Endothelial cell of umbilical vein (primary cell): ENCODE data around the gene MAP4K4. TPM values are rescaled to one million over a fixed set of nuclear protein-coding genes. Genes with fewer than 3 reads are reported as not detected.

Experiments used
- BruUV-seq: library from RNA; stranded (reverse); fragments of 400-500 nt; replicated peaks from 2 replicates; lab custom pipeline; 2021; lab: Mats Ljungman, UMichigan
- CTCF ChIA-PET: fragments of 300-600, 350-600 bp; sonication (Branson Sonifier 250); formaldehyde crosslinking; loops from one replicate; lab custom pipeline; 2021; ENCODE audit warnings: antibody characterized with exemption, inconsistent platforms; lab: Charles Lee
- POLR2A ChIA-PET: fragments of 300-600, 350-600 bp; sonication (Branson Sonifier 250); formaldehyde crosslinking; loops from one replicate; lab custom pipeline; 2021; ENCODE audit warnings: antibody characterized with exemption, inconsistent platforms; lab: Charles Lee
- DNase-seq: peaks from one replicate; pipeline ENCODE4 v3.0.0-alpha.2; 2011; ENCODE audit warnings: low read depth, low spot score
- FAIRE-seq: peaks from 2 replicates; lab custom pipeline; 2011; peaks lifted over from hg19 to GRCh38; lab: Jason Lieb, UNC
- H2AFZ ChIP-seq: 2 replicates; pipeline ENCODE4 v1.6.0; 2012; ENCODE audit warnings: low read depth, low read length, control low read depth, inconsistent platforms
- H3K27ac ChIP-seq: 2 replicates; pipeline ENCODE4 v1.5.1; 2011; ENCODE audit warnings: low read depth, mild to moderate bottlenecking, control low read depth, low read length, moderate library complexity; ENCODE audit not compliant: insufficient read depth
- H3K27me3 ChIP-seq, 2 experiments: 2 replicates each; pipeline versions ENCODE4 v1.6.0 to v1.6.1; 2011; ENCODE audit warnings: low read length in 2 of 2, mixed read lengths in 1 of 2; ENCODE audit not compliant: control insufficient read depth in 2 of 2, insufficient read depth in 2 of 2
- H3K36me3 ChIP-seq, 2 experiments: 2 replicates in 1 of 2; 3 replicates in 1 of 2; pipeline ENCODE4 v1.5.1; 2011; ENCODE audit warnings: low read length in 2 of 2, mild to moderate bottlenecking in 1 of 2, moderate library complexity in 1 of 2; ENCODE audit not compliant: control insufficient read depth in 2 of 2, insufficient read depth in 2 of 2; ENCODE audit errors: extremely low read depth in 1 of 2
- H3K4me1 ChIP-seq: 3 replicates; pipeline ENCODE4 v1.5.1; 2011; ENCODE audit warnings: mild to moderate bottlenecking, low read length; ENCODE audit not compliant: control insufficient read depth, insufficient read depth; ENCODE audit errors: extremely low read depth
- H3K4me2 ChIP-seq: 2 replicates; pipeline ENCODE4 v1.6.1; 2011; ENCODE audit warnings: low read length, control low read depth, mixed read lengths; ENCODE audit not compliant: insufficient read depth
- H3K4me3 ChIP-seq, 3 experiments: fragments of 200-600 bp in 1 of 3; sonication (generic), shearing (Covaris generic) in 1 of 3; replicated peaks in 1 of 3; 2 replicates each; pipeline ENCODE4 v1.5.1; 2011 to 2016; ENCODE audit warnings: control low read depth in 3 of 3, low read length in 3 of 3, mild to moderate bottlenecking in 2 of 3, inconsistent platforms in 1 of 3, low read depth in 1 of 3, moderate library complexity in 1 of 3; ENCODE audit not compliant: insufficient read depth in 1 of 3
- H3K79me2 ChIP-seq: 2 replicates; pipeline ENCODE4 v1.6.0; 2012; ENCODE audit warnings: low read length, inconsistent platforms; ENCODE audit not compliant: control insufficient read depth, insufficient read depth
- H3K9ac ChIP-seq: replicated peaks from 2 replicates; pipeline ENCODE3; 2011; ENCODE audit warnings: low read length, control low read depth; ENCODE audit not compliant: insufficient read depth; ENCODE audit errors: extremely low read depth
- H3K9me1 ChIP-seq: replicated peaks from 3 replicates; pipeline ENCODE4 v1.6.0; 2011; ENCODE audit warnings: mild to moderate bottlenecking, low read length; ENCODE audit not compliant: control insufficient read depth, insufficient read depth; ENCODE audit errors: extremely low read depth
- H3K9me3 ChIP-seq: replicated peaks from 2 replicates; pipeline ENCODE4 v1.5.1; 2012; ENCODE audit warnings: low read length, inconsistent platforms; ENCODE audit not compliant: control insufficient read depth, insufficient read depth
- H4K20me1 ChIP-seq: replicated peaks from 2 replicates; pipeline ENCODE3; 2011; ENCODE audit warnings: mild to moderate bottlenecking, low read length; ENCODE audit not compliant: control insufficient read depth, insufficient read depth; ENCODE audit errors: extremely low read depth
- CTCF ChIP-seq, 2 donors: IDR thresholded peaks; 1 replicate in 1 of 2; 2 replicates in 1 of 2; pipeline ENCODE4 v1.5.1; 2011; ENCODE audit warnings: low read length in 2 of 2, mild to moderate bottlenecking in 2 of 2, moderate library complexity in 2 of 2, control low read depth in 1 of 2, inconsistent platforms in 1 of 2, low read depth in 1 of 2; ENCODE audit not compliant: insufficient read depth in 1 of 2; ENCODE audit errors: extremely low read depth in 1 of 2
- EZH2 ChIP-seq: IDR thresholded peaks from 2 replicates; pipeline ENCODE4 v1.6.1; 2012; ENCODE audit warnings: borderline replicate concordance, low read depth, mild to moderate bottlenecking, moderate library complexity, low read length, inconsistent platforms; ENCODE audit not compliant: severe bottlenecking
- FOS ChIP-seq: IDR thresholded peaks from 2 replicates; pipeline ENCODE4 v1.6.1; 2011; ENCODE audit warnings: mild to moderate bottlenecking, low read length, moderate library complexity, borderline replicate concordance; ENCODE audit not compliant: insufficient read depth
- GATA2 ChIP-seq: IDR thresholded peaks from 2 replicates; pipeline ENCODE4 v1.7.0; 2011; ENCODE audit warnings: low read depth, mild to moderate bottlenecking, moderate library complexity, mixed read lengths, low read length; ENCODE audit not compliant: insufficient read length, insufficient read depth
- JUN ChIP-seq: IDR thresholded peaks from 2 replicates; pipeline ENCODE4 v1.6.1; 2011; ENCODE audit warnings: borderline replicate concordance, low read depth; ENCODE audit not compliant: insufficient read length, insufficient read depth
- MAX ChIP-seq: IDR thresholded peaks from 2 replicates; pipeline ENCODE4 v1.6.1; 2011; ENCODE audit not compliant: insufficient read depth, insufficient read length
- MYC ChIP-seq: IDR thresholded peaks from one replicate; pipeline ENCODE4 v1.6.1; 2011; ENCODE audit warnings: mild to moderate bottlenecking, low read depth, low read length
- POLR2A ChIP-seq: IDR thresholded peaks from 2 replicates; pipeline ENCODE4 v1.6.1; 2012; ENCODE audit warnings: low read depth, mild to moderate bottlenecking, control low read depth, low read length
- POLR2AphosphoS5 ChIP-seq: IDR thresholded peaks from 2 replicates; pipeline ENCODE4 v1.6.1; 2012; ENCODE audit warnings: low read depth, mild to moderate bottlenecking, control low read depth, low read length, moderate library complexity; ENCODE audit not compliant: insufficient read depth
- dilution Hi-C: fragments of 300-500 bp; cut with MboI; formaldehyde crosslinking; loops from one replicate; pipeline ENCODE4 v1.15.0; 2019; ENCODE audit warnings: low sequenced_read_pairs; ENCODE audit not compliant: extremely low pct_ligation_motif_present
- intact Hi-C: fragments of 100-400 bp; cut with micrococcal nuclease; formaldehyde crosslinking; loops from one replicate; pipeline ENCODE4 v1.10.0; 2022
- polyA plus RNA-seq, 4 experiments: library from polyadenylated mRNA; depleted of rRNA in 3 of 4; stranded (reverse) in 3 of 4; unstranded in 1 of 4; fragments of >200 nt; gene quantifications; 2 replicates each; pipeline versions ENCODE4 v1.2.1 to v1.2.3, GENCODE V29; 2011 to 2012; ENCODE audit warnings: missing spikeins in 1 of 4
- total RNA-seq: library from RNA; stranded (reverse); gene quantifications from 2 replicates; pipeline ENCODE4 v1.2.3, GENCODE V29; 2021

Gene MAP4K4
- total and polyA plus RNA-seq, 2 donors (not counting 3 experiments of a cell fraction or from before 2014, with no cell fraction given) = 79.4 to 269 TPM

GRCh38 chr2:101869527-101869926 is 172.0 kb downstream of the MAP4K4 start:
- intact Hi-C loops = no loop called here
- dilution Hi-C loops = no loop called here
- no peak for DNase-seq
- ChIA-PET POLR2A (no interaction called here), CTCF (interaction anchor here (1.3 kb wide), 1 partner anchor 38 kb away, joined by 5 read pairs; no protein-coding TSS in a partner anchor)
- Histone ChIP-seq H3K9ac (no peak overlapping the region), H3K27ac (no peak overlapping the region), H3K9me1 (no peaks in the 10 kb centered on the region), H3K4me3 (no peak overlapping the region), H2AFZ (no peak overlapping the region), H4K20me1 (peaks cover 2% of the 10 kb centered on the region), H3K4me2 (no peak overlapping the region), H3K79me2 (peaks cover 18% of the 10 kb centered on the region), H3K36me3 (peaks cover 53 to 72% of the 10 kb centered on the region in 2 experiments), H3K4me1 (peaks cover 6% of the 10 kb centered on the region), H3K9me3 (no peaks in the 10 kb centered on the region), H3K27me3 (no peaks in the 10 kb centered on the region)
- TF ChIP-seq MAX = no peak
- TF ChIP-seq POLR2A = no peak
- TF ChIP-seq CTCF (IDR thresholded peaks at IDR 0.05; ENCODE audit: extremely low read depth in 1 of 2, insufficient read depth in 1 of 2, low read depth in 1 of 2, low read length in 2 of 2) = no peak
- no peak for TF ChIP-seq FOS
- TF ChIP-seq GATA2 = no peak
- no peak for TF ChIP-seq EZH2
- no peak for TF ChIP-seq POLR2AphosphoS5
- TF ChIP-seq MYC = no peak
- TF ChIP-seq JUN = no peak
- no TSS peak for BruUV-seq
- no peak for FAIRE-seq
